Fibroblast of gingiva (primary cell): ENCODE results near the gene PYCR2.
A peak's percentile ranks its signal among the peaks of the same experiment; 100 is the strongest.

Experiments used
- DNase-seq: peaks from one replicate; pipeline ENCODE4 v3.0.0-alpha.2; 2011; ENCODE audit warnings: low read depth

PYCR2 gene

GRCh38 chr1:225919906-225920305 lies 4.1 kb downstream of the PYCR2 start:
- peak; percentile 79 for DNase-seq

GRCh38 chr1:225918280-225918679 lies 5.8 kb downstream of the PYCR2 start:
- no peak for DNase-seq

GRCh38 chr1:225917536-225917935 lies 6.5 kb downstream of the PYCR2 start:
- no peak for DNase-seq

- no peak for DNase-seq
Observed at GRCh38 chr1:225917101-225917500, 6.9 kb downstream of the PYCR2 start.

- no peak for DNase-seq
Observed at GRCh38 chr1:225915538-225915991, 8.5 kb downstream of the PYCR2 start.

- no peak for DNase-seq
Observed at GRCh38 chr1:225914947-225915346, 9.1 kb downstream of the PYCR2 start.

- no peak for DNase-seq
Observed at GRCh38 chr1:225914391-225914790, 9.7 kb downstream of the PYCR2 start.

GRCh38 chr1:225911191-225912130 lies 12.6 kb downstream of the PYCR2 start:
- DNase-seq: no peak

GRCh38 chr1:225909477-225909876 lies 14.6 kb downstream of the PYCR2 start:
- DNase-seq: no peak

- no peak for DNase-seq
Observed at GRCh38 chr1:225908773-225909172, 15.3 kb downstream of the PYCR2 start.

GRCh38 chr1:225908013-225908640 lies 15.9 kb downstream of the PYCR2 start:
- DNase-seq: no peak

GRCh38 chr1:225907341-225907740 lies 16.7 kb downstream of the PYCR2 start:
- DNase-seq: no peak

GRCh38 chr1:225906467-225906866 lies 17.6 kb downstream of the PYCR2 start:
- no peak for DNase-seq

- no peak for DNase-seq
Observed at GRCh38 chr1:225903623-225904022, 20.4 kb downstream of the PYCR2 start.

GRCh38 chr1:225899044-225899925 lies 24.8 kb downstream of the PYCR2 start:
- DNase-seq: no peak

- DNase-seq: no peak
Observed at GRCh38 chr1:225897595-225898514, 26.2 kb downstream of the PYCR2 start.

- DNase-seq: no peak
Observed at GRCh38 chr1:225896937-225897549, 27.0 kb downstream of the PYCR2 start.

GRCh38 chr1:225896494-225896893 lies 27.6 kb downstream of the PYCR2 start:
- DNase-seq: no peak

GRCh38 chr1:225892307-225892706 lies 31.7 kb downstream of the PYCR2 start:
- DNase-seq: no peak

- no peak for DNase-seq
Observed at GRCh38 chr1:225891229-225891972, 32.6 kb downstream of the PYCR2 start.
